WTC11 (cell line): ENCODE data around the gene DHPS. TPM values are rescaled to one million over a fixed set of nuclear protein-coding genes. Genes with fewer than 3 reads are reported as not detected.

Experiments used
- ARID4B ChIP-seq: sonication (generic); formaldehyde crosslinking; IDR thresholded peaks from 2 replicates; pipeline ENCODE4 v1.8.0; 2023; ENCODE audit warnings: missing genetic modification reagents, mild to moderate bottlenecking, borderline replicate concordance
- ATF1 ChIP-seq: sonication (generic); formaldehyde crosslinking; IDR thresholded peaks from 2 replicates; pipeline ENCODE4 v1.8.1; 2023; ENCODE audit warnings: mild to moderate bottlenecking, moderate library complexity, missing genetic modification reagents
- ATF6 ChIP-seq: sonication (generic); formaldehyde crosslinking; IDR thresholded peaks from 2 replicates; pipeline ENCODE4 v1.8.1; 2023; ENCODE audit warnings: mild to moderate bottlenecking, missing genetic modification reagents
- FOXP1 ChIP-seq: sonication (generic); formaldehyde crosslinking; IDR thresholded peaks from 2 replicates; pipeline ENCODE4 v1.8.0; 2022; ENCODE audit warnings: missing genetic modification reagents, mild to moderate bottlenecking, moderate library complexity, borderline replicate concordance
- GABPB1 ChIP-seq: sonication (generic); formaldehyde crosslinking; IDR thresholded peaks from 2 replicates; pipeline ENCODE4 v1.8.1; 2023; ENCODE audit warnings: mild to moderate bottlenecking, missing genetic modification reagents
- HMGA2 ChIP-seq: fragments of 250-450 bp; sonication (Bioruptor Pico); IDR thresholded peaks from 2 replicates; pipeline ENCODE4 v1.4.0; 2021; ENCODE audit warnings: mild to moderate bottlenecking, moderate library complexity
- MYBL2 ChIP-seq: sonication (generic); formaldehyde crosslinking; IDR thresholded peaks from 2 replicates; pipeline ENCODE4 v1.8.1; 2023; ENCODE audit warnings: mild to moderate bottlenecking, moderate library complexity, missing genetic modification reagents
- NR3C1 ChIP-seq: sonication (generic); formaldehyde crosslinking; conservative IDR thresholded peaks from 2 replicates; pipeline ENCODE4 v1.8.1; 2023; ENCODE audit warnings: low read depth, mild to moderate bottlenecking, missing genetic modification reagents
- RELA ChIP-seq: sonication (generic); formaldehyde crosslinking; IDR thresholded peaks from 2 replicates; pipeline ENCODE4 v1.8.1; 2022; ENCODE audit warnings: missing genetic modification reagents, mild to moderate bottlenecking, borderline replicate concordance
- SMAD3 ChIP-seq: sonication (generic); formaldehyde crosslinking; IDR thresholded peaks from 2 replicates; pipeline ENCODE4 v1.8.0; 2022; ENCODE audit warnings: missing genetic modification reagents, mild to moderate bottlenecking, borderline replicate concordance
- SMAD4 ChIP-seq: sonication (generic); formaldehyde crosslinking; IDR thresholded peaks from 2 replicates; pipeline ENCODE4 v1.8.0; 2022; ENCODE audit warnings: mild to moderate bottlenecking, missing genetic modification reagents
- TEAD4 ChIP-seq: sonication (generic); formaldehyde crosslinking; IDR thresholded peaks from 2 replicates; pipeline ENCODE4 v1.8.0; 2022; ENCODE audit warnings: mild to moderate bottlenecking, missing genetic modification reagents
- ZBTB21 ChIP-seq: sonication (generic); formaldehyde crosslinking; IDR thresholded peaks from 2 replicates; pipeline ENCODE4 v1.8.1; 2023; ENCODE audit warnings: mild to moderate bottlenecking, missing genetic modification reagents, borderline replicate concordance
- ZNF138 ChIP-seq: sonication (generic); formaldehyde crosslinking; conservative IDR thresholded peaks from 2 replicates; pipeline ENCODE4 v1.8.1; 2022; ENCODE audit warnings: mild to moderate bottlenecking, moderate library complexity, missing genetic modification reagents
- ZNF425 ChIP-seq: fragments of 250-450 bp; sonication (Bioruptor Pico); conservative IDR thresholded peaks from 2 replicates; pipeline ENCODE4 v1.9.0; 2021; ENCODE audit warnings: mild to moderate bottlenecking
- ZNF512 ChIP-seq: sonication (generic); formaldehyde crosslinking; IDR thresholded peaks from 2 replicates; pipeline ENCODE4 v1.8.1; 2022; ENCODE audit warnings: missing genetic modification reagents, borderline replicate concordance
- total RNA-seq: library from RNA; stranded (reverse); gene quantifications from 3 replicates; pipeline ENCODE4 v1.2.3, GENCODE V29; 2021
- TF ChIP-seq, protein P1 (sequence below): fragments of 250-450 bp; sonication (Bioruptor Pico); IDR thresholded peaks from 2 replicates; pipeline ENCODE4 v1.8.0; 2021; ENCODE audit warnings: mild to moderate bottlenecking
- TF ChIP-seq, protein P2 (sequence below): fragments of 200-600 bp; IDR thresholded peaks from 2 replicates; pipeline ENCODE4 v1.8.0; 2022; ENCODE audit warnings: antibody characterized with exemption
- TF ChIP-seq, protein P3 (sequence below): sonication (generic); formaldehyde crosslinking; IDR thresholded peaks from 2 replicates; pipeline ENCODE4 v1.8.1; 2022; ENCODE audit warnings: low read depth, missing genetic modification reagents, borderline replicate concordance

Gene DHPS
- total RNA-seq, 1 experiment from 2014 or later: 115 TPM

DNA sequence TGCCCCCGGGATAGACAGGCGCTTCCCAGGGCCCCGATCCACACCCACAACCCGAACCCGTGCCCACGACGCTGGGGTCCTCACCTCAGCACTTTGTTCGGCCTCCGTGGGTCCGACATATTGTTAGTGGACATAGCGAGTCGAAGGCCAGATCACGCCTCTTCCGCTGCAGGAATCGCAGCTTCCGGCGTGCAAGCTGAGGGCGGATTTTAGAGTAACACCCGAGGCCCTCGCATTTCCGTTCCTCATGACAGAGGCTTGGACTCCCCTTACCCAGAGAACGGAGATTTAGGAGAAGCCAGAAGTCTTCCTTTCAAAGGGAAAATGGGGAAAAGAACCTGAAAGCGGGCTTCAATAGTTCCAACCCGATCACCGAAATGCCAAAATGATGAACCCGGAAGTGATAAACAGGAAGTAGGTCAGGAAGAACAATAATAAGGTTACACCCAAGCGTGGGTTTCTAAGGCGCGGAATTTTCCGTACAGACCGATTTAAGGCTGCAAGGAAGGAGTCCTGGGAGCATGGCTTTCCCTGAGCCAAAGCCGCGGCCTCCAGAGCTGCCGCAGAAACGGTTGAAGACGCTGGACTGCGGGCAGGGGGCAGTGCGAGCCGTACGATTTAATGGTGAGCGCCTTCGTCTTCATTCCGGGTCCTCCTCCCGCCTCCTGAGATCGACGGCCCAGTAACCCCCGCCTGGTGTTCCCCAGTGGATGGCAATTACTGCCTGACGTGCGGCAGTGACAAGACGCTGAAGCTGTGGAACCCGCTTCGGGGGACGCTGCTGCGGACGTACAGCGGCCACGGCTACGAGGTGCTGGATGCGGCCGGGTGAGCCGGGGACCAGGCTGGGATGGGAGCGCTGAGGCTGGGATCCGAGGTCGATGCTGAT is 12.2 kb downstream of the DHPS start (continued):
- TF ChIP-seq ATF6 (CRISPR knock-in tag) (no peak), TEAD4 (0 out of 2 replicates have a peak, but pooled peaks have one; percentile 33), ARID4B (CRISPR knock-in tag) (peak; percentile 57; the same call in 1 of the 2 replicates), NR3C1 (CRISPR knock-in tag) (no peak), HMGA2 (CRISPR knock-in tag) (no peak), RELA (CRISPR knock-in tag) (peak; percentile 60; the same call in 1 of the 2 replicates), MYBL2 (CRISPR knock-in tag) (peak; percentile 64; the same call in 1 of the 2 replicates), ATF1 (CRISPR knock-in tag) (no peak), ZNF425 (CRISPR knock-in tag) (no peak), GABPB1 (CRISPR knock-in tag) (peak; percentile 87), SMAD4 (no peak), FOXP1 (CRISPR knock-in tag) (no peak), ZNF138 (CRISPR knock-in tag) (no peak), SMAD3 (CRISPR knock-in tag) (0 out of 2 replicates have a peak, but pooled peaks have one; percentile 55), ZBTB21 (CRISPR knock-in tag) (no peak), ZNF512 (CRISPR knock-in tag) (no peak)
- TF ChIP-seq, protein P1, sequence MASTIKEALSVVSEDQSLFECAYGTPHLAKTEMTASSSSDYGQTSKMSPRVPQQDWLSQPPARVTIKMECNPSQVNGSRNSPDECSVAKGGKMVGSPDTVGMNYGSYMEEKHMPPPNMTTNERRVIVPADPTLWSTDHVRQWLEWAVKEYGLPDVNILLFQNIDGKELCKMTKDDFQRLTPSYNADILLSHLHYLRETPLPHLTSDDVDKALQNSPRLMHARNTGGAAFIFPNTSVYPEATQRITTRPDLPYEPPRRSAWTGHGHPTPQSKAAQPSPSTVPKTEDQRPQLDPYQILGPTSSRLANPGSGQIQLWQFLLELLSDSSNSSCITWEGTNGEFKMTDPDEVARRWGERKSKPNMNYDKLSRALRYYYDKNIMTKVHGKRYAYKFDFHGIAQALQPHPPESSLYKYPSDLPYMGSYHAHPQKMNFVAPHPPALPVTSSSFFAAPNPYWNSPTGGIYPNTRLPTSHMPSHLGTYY (CRISPR knock-in tag): no peak
- TF ChIP-seq, protein P2, sequence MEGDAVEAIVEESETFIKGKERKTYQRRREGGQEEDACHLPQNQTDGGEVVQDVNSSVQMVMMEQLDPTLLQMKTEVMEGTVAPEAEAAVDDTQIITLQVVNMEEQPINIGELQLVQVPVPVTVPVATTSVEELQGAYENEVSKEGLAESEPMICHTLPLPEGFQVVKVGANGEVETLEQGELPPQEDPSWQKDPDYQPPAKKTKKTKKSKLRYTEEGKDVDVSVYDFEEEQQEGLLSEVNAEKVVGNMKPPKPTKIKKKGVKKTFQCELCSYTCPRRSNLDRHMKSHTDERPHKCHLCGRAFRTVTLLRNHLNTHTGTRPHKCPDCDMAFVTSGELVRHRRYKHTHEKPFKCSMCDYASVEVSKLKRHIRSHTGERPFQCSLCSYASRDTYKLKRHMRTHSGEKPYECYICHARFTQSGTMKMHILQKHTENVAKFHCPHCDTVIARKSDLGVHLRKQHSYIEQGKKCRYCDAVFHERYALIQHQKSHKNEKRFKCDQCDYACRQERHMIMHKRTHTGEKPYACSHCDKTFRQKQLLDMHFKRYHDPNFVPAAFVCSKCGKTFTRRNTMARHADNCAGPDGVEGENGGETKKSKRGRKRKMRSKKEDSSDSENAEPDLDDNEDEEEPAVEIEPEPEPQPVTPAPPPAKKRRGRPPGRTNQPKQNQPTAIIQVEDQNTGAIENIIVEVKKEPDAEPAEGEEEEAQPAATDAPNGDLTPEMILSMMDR: no peak
- TF ChIP-seq, protein P3, sequence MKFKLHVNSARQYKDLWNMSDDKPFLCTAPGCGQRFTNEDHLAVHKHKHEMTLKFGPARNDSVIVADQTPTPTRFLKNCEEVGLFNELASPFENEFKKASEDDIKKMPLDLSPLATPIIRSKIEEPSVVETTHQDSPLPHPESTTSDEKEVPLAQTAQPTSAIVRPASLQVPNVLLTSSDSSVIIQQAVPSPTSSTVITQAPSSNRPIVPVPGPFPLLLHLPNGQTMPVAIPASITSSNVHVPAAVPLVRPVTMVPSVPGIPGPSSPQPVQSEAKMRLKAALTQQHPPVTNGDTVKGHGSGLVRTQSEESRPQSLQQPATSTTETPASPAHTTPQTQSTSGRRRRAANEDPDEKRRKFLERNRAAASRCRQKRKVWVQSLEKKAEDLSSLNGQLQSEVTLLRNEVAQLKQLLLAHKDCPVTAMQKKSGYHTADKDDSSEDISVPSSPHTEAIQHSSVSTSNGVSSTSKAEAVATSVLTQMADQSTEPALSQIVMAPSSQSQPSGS (CRISPR knock-in tag): 0 out of 2 replicates have a peak, but pooled peaks have one; percentile 11
